GM18909 (cell line): ENCODE results near the gene RFWD3.

ENCODE experiments used
- ATAC-seq: cut with Tn5 transposase; IDR thresholded peaks from one replicate; pipeline ENCODE4 v1.9.1; 2021; ENCODE audit warnings: mild to moderate bottlenecking; ENCODE audit not compliant: unreplicated experiment, poor library complexity

The RFWD3 gene

GRCh38 chr16:74625500-74626350 is 41.0 kb downstream of the RFWD3 start:
- no peak for ATAC-seq

GRCh38 chr16:74623839-74624235 is 42.8 kb downstream of the RFWD3 start:
- no peak for ATAC-seq

GRCh38 chr16:74623214-74623838 is 43.4 kb downstream of the RFWD3 start:
- no peak for ATAC-seq

GRCh38 chr16:74622005-74622404 is 44.7 kb downstream of the RFWD3 start:
- no peak for ATAC-seq

- no peak for ATAC-seq
Measured at GRCh38 chr16:74617206-74617788, 49.4 kb downstream of the RFWD3 start.

- ATAC-seq, result no peak
Measured at GRCh38 chr16:74611721-74612120, 55.0 kb downstream of the RFWD3 start.

- ATAC-seq, result no peak
Measured at GRCh38 chr16:74608944-74609343, 57.7 kb downstream of the RFWD3 start.

- no peak for ATAC-seq
Measured at GRCh38 chr16:74608381-74608780, 58.3 kb downstream of the RFWD3 start.

- no peak for ATAC-seq
Measured at GRCh38 chr16:74607962-74608356, 58.7 kb downstream of the RFWD3 start.

- ATAC-seq, result peak; percentile 41
Measured at GRCh38 chr16:74607310-74607961, 59.2 kb downstream of the RFWD3 start.

- ATAC-seq, result peak; percentile 97
Measured at GRCh38 chr16:74606521-74607309, 60.0 kb downstream of the RFWD3 start, which contains the start of gene GLG1. TSS of gene GLG1 (minus strand) at chr16:74607114. CDS start at chr16:74607094, 20 bp downstream.

GRCh38 chr16:74605746-74606520 is 60.7 kb downstream of the RFWD3 start:
- ATAC-seq, result no peak

GRCh38 chr16:74605332-74605731 is 61.3 kb downstream of the RFWD3 start:
- no peak for ATAC-seq

GRCh38 chr16:74603848-74604247 is 62.8 kb downstream of the RFWD3 start:
- ATAC-seq, result no peak

- peak; percentile 84 for ATAC-seq
Measured at GRCh38 chr16:74601126-74601871, 65.4 kb downstream of the RFWD3 start.

- no peak for ATAC-seq
Measured at GRCh38 chr16:74596586-74596985, 70.1 kb downstream of the RFWD3 start.

- ATAC-seq, result no peak
Measured at GRCh38 chr16:74592847-74593246, 73.8 kb downstream of the RFWD3 start.

GRCh38 chr16:74591876-74592650 is 74.6 kb downstream of the RFWD3 start:
- no peak for ATAC-seq
